Measurements from ENCODE around the gene RAPGEF4.

DNA sequence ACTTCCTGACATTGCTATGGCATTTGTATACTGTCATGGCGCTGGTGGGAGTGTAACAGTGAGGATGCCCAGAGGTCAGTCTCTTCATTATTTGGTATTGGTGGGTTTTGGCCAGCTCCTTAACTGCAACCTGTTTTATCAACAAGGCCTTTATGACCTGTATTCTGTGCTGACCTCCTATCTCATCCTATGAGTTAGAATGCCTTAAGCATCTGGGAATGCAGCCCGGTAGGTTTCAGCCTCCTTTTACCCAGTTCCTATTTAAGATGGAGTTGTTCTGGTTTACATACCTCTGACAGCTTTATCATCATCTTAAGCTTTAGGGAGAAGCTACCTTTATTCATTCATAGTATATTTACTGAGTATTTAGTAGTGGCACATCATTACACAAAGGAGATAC, 103.8 kb downstream of the RAPGEF4 start:
- no peak for TF ChIP-seq POLR2A (IDR thresholded peaks at IDR 0.05; ENCODE audit: low read length)
- no peak for TF ChIP-seq GATA1 (IDR thresholded peaks at IDR 0.05; ENCODE audit: low read depth, low read length)

All from erythroblast (primary cell).